ENCODE data around the gene ITIH1.

The ITIH1 gene

DNA sequence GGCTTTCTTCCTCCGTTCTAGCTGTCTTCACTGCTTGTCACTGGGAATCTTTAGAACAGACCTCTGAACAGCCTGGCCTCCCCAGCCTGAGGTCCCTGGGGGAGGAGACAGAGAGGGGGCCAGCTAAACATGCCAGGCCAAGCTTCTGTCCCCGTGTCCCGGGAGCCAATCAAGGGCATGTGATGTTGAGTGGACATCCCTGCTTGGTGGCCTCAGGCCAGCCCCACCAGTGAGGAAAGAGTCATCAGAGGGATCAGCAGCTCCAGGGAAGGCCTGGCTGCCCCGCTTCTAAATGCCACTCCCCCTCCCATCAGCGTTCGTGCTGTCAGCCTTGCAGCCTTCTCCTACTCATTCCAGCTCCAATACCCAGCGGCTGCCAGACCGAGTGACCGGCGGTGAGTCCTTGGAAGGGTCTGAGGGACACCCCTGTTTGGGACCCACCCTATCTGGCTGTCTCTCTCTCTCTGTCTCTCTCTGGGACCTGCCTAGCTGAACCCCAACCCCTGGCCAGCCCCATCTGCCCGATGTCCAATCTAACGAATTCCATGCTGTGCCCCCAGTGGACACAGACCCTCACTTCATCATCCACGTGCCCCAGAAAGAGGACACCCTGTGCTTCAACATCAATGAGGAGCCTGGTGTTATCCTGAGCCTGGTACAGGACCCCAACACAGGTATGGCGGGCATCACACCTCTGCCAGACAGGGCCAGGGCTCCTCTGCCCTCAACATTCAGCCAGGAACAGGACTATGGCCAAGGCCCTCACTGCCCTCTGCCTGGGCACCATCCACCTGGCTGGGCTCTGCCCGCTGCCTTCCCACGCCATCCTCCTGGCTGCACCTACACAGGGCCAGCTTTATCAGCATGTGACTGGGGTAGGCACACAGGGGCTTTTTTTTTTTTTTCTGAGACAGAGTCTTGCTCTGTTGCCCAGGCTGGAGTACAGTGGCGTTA, 10.6 kb downstream of the ITIH1 start:
- peaks cover 5% of the 10 kb centered on the region for H3K27me3 ChIP-seq (ENCODE audit: insufficient read depth, insufficient read length)
- H3K9ac ChIP-seq (ENCODE audit: insufficient read length, low read depth), result no peak overlapping the region
- no peaks in the 10 kb centered on the region for H3K36me3 ChIP-seq (ENCODE audit: insufficient read depth, insufficient read length, low read length)
- H3K4me1 ChIP-seq (ENCODE audit: insufficient read depth, insufficient read length), result peaks cover 3% of the 10 kb centered on the region
- no peaks in the 10 kb centered on the region for H3K9me3 ChIP-seq (ENCODE audit: insufficient read depth, low read length)
- TF ChIP-seq YY1 (IDR thresholded peaks at IDR 0.05; ENCODE audit: insufficient read depth, insufficient read length), result no peak
- TF ChIP-seq SUZ12 (IDR thresholded peaks at IDR 0.05; ENCODE audit: extremely low read depth, insufficient read depth, insufficient read length), result no peak
- no peak for TF ChIP-seq ZNF274 (IDR thresholded peaks at IDR 0.05; ENCODE audit: low read depth, low read length)
- no peak overlapping the region for H3K4me3 ChIP-seq (ENCODE audit: insufficient read length, low read depth)
- DNase-seq (ENCODE audit: low read depth, low spot score), result no peak

DNA sequence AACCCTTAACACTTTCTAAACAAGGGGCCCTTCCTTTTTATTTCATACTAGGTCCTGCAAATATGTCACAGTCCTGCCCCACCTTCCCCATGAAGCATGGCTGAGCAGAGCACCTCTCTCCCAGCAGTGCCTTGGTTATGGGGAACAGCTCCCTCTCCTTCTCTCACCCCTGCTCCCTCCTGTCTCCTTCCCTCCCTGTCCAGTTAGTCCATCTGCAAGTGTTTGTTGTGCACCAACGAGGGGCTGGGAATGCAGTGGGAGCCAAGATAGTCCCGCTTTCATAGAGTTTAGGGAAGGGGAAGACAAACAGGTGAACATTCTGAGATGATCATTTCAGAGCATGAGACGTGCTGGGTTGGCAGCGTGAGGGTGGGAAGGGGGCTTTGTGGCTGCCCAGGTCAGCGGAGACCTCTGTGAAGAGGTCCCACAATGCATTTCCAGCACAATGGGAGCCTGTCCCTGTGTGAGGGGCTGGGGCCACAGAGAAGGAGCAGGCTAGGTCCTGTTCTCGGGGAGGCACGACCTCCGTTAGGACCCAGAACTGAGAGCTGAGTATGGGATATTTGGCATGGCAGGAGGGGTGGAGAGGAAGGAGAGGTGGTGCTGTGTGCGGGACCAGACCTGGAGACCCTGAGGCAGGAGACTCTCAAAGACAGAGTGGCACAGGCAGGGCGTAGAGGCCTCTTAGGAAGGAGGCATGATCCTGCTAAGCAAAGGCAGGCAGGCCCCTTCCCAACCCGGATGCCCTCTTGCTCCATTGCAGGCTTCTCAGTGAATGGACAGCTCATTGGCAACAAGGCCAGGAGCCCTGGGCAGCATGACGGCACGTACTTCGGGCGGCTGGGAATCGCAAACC, 11.7 kb downstream of the ITIH1 start:
- TF ChIP-seq SUZ12 (IDR thresholded peaks at IDR 0.05; ENCODE audit: extremely low read depth, insufficient read depth, insufficient read length) (no peak), ZNF274 (IDR thresholded peaks at IDR 0.05; ENCODE audit: low read depth, low read length) (no peak)
- H3K36me3 ChIP-seq (ENCODE audit: insufficient read depth, insufficient read length, low read length), result no peaks in the 10 kb centered on the region
- DNase-seq (ENCODE audit: low read depth, low spot score), result no peak
- peaks cover 5% of the 10 kb centered on the region for H3K27me3 ChIP-seq (ENCODE audit: insufficient read depth, insufficient read length)
- no peaks in the 10 kb centered on the region for H3K9me3 ChIP-seq (ENCODE audit: insufficient read depth, low read length)
- no peak overlapping the region for H3K4me3 ChIP-seq (ENCODE audit: insufficient read length, low read depth)
- H3K9ac ChIP-seq (ENCODE audit: insufficient read length, low read depth), result no peak overlapping the region
- peaks cover 1% of the 10 kb centered on the region for H3K4me1 ChIP-seq (ENCODE audit: insufficient read depth, insufficient read length)

DNA sequence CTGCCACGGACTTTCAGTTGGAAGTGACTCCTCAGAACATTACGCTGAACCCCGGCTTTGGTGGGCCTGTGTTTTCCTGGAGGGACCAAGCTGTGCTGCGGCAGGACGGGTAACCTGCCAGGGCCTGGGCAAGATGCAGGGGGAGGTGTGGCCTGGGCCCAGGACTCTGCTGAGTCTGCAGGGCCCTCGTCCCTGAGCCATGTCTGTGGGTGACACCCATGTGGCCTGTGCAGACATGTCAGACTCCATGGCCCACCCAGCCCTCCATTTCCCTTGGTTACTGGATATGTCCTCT, 12.3 kb downstream of the ITIH1 start:
- Histone ChIP-seq H3K4me1 (ENCODE audit: insufficient read depth, insufficient read length) (peaks cover 4% of the 10 kb centered on the region), H3K4me3 (ENCODE audit: insufficient read length, low read depth) (no peak overlapping the region), H3K27me3 (ENCODE audit: insufficient read depth, insufficient read length) (peaks cover 5% of the 10 kb centered on the region), H3K9ac (ENCODE audit: insufficient read length, low read depth) (no peak overlapping the region), H3K9me3 (ENCODE audit: insufficient read depth, low read length) (no peaks in the 10 kb centered on the region), H3K36me3 (ENCODE audit: insufficient read depth, insufficient read length, low read length) (no peaks in the 10 kb centered on the region)
- TF ChIP-seq ZNF274 (IDR thresholded peaks at IDR 0.05; ENCODE audit: low read depth, low read length) (no peak), SUZ12 (IDR thresholded peaks at IDR 0.05; ENCODE audit: extremely low read depth, insufficient read depth, insufficient read length) (no peak), YY1 (IDR thresholded peaks at IDR 0.05; ENCODE audit: insufficient read depth, insufficient read length) (no peak)
- no peak for DNase-seq (ENCODE audit: low read depth, low spot score)

DNA sequence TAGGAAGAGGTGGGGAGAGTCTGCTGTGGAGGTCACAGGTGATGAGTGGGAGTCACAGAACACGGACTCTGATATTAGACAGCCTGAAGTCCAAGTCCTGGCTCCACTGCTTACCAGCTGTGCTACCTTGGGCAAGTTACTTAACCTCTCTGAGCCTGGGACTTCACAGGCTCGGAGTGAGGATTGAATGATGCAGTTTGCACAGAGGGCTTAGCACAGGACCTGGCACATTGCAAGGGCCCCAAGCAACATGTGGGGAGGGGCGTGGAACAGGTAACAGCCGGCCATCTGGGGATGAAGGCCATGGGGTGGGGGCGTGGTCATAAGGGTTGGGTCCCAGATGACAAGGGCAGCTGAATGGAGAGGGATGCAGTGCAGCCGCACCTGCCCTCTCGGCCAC, 12.9 kb downstream of the ITIH1 start:
- Histone ChIP-seq H3K9ac (ENCODE audit: insufficient read length, low read depth) (no peak overlapping the region), H3K9me3 (ENCODE audit: insufficient read depth, low read length) (no peaks in the 10 kb centered on the region), H3K27me3 (ENCODE audit: insufficient read depth, insufficient read length) (peaks cover 5% of the 10 kb centered on the region), H3K36me3 (ENCODE audit: insufficient read depth, insufficient read length, low read length) (no peaks in the 10 kb centered on the region), H3K4me1 (ENCODE audit: insufficient read depth, insufficient read length) (peaks cover 4% of the 10 kb centered on the region), H3K4me3 (ENCODE audit: insufficient read length, low read depth) (no peak overlapping the region)
- no peak for TF ChIP-seq ZNF274 (IDR thresholded peaks at IDR 0.05; ENCODE audit: low read depth, low read length)
- TF ChIP-seq YY1 (IDR thresholded peaks at IDR 0.05; ENCODE audit: insufficient read depth, insufficient read length), result no peak
- no peak for TF ChIP-seq SUZ12 (IDR thresholded peaks at IDR 0.05; ENCODE audit: extremely low read depth, insufficient read depth, insufficient read length)
- no peak for DNase-seq (ENCODE audit: low read depth, low spot score)

DNA sequence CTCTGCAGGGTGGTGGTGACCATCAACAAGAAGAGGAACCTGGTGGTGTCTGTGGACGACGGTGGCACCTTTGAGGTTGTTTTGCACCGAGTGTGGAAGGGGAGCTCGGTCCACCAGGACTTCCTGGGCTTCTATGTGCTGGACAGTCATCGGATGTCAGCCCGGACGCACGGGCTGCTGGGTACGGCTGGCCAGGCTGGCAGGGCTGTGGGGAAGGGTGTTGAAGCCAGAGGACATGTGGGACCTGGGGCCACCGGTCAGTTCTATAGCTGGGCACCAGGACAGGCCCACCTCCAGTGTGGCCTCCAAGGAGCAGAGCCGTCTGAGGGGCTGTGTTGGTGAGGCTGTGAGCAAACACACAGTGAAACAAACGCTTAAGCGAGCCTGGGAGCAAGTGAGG, 13.3 kb downstream of the ITIH1 start:
- TF ChIP-seq ZNF274 (IDR thresholded peaks at IDR 0.05; ENCODE audit: low read depth, low read length), result no peak
- TF ChIP-seq SUZ12 (IDR thresholded peaks at IDR 0.05; ENCODE audit: extremely low read depth, insufficient read depth, insufficient read length), result no peak
- no peak for TF ChIP-seq YY1 (IDR thresholded peaks at IDR 0.05; ENCODE audit: insufficient read depth, insufficient read length)
- Histone ChIP-seq H3K27me3 (ENCODE audit: insufficient read depth, insufficient read length) (peaks cover 5% of the 10 kb centered on the region), H3K36me3 (ENCODE audit: insufficient read depth, insufficient read length, low read length) (no peaks in the 10 kb centered on the region), H3K4me3 (ENCODE audit: insufficient read length, low read depth) (no peak overlapping the region), H3K4me1 (ENCODE audit: insufficient read depth, insufficient read length) (peaks cover 4% of the 10 kb centered on the region), H3K9ac (ENCODE audit: insufficient read length, low read depth) (no peak overlapping the region), H3K9me3 (ENCODE audit: insufficient read depth, low read length) (no peaks in the 10 kb centered on the region)
- DNase-seq (ENCODE audit: low read depth, low spot score), result no peak

DNA sequence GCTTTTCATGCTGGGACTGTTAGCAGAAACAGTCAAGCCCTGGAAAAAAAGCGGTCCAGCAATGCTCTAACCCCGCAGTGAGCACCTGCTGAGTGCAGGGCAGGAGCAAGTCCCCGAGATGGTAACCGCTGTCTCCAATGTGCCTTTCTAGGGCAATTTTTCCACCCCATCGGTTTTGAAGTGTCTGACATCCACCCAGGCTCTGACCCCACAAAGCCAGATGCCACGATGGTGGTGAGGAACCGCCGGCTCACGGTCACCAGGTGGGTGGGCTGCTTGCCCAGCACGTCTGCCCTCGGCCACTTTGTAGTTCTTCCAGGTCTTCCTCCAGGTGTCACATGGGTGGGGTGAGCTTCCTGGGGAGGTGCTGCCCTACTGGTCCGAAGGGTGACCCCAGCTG, 14.0 kb downstream of the ITIH1 start:
- peaks cover 4% of the 10 kb centered on the region for H3K4me1 ChIP-seq (ENCODE audit: insufficient read depth, insufficient read length)
- TF ChIP-seq ZNF274 (IDR thresholded peaks at IDR 0.05; ENCODE audit: low read depth, low read length) (no peak), YY1 (IDR thresholded peaks at IDR 0.05; ENCODE audit: insufficient read depth, insufficient read length) (no peak), SUZ12 (IDR thresholded peaks at IDR 0.05; ENCODE audit: extremely low read depth, insufficient read depth, insufficient read length) (no peak)
- no peak overlapping the region for H3K9ac ChIP-seq (ENCODE audit: insufficient read length, low read depth)

DNA sequence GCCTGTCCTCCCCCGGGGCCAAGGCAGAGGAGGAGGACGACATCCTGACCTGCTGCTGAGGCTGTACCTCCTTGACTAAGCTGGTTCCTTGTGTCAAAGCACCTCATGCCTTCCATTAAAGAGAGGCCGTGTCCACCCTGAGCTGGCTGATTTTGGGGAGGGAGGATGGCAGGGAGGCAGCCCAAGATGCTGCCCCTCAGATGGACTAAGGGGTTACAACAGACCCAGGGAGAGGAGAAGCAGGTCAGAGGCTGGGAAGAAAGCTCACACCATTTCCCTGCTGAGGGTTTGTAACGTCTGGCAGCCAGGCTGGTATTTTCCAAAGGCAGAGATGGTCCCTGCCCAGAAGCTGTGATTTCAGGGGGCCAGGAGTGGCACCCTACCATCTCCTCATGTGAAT, 14.5 kb downstream of the ITIH1 start:
- peaks cover 4% of the 10 kb centered on the region for H3K4me1 ChIP-seq (ENCODE audit: insufficient read depth, insufficient read length)
- no peaks in the 10 kb centered on the region for H3K36me3 ChIP-seq (ENCODE audit: insufficient read depth, insufficient read length, low read length)
- no peak for DNase-seq (ENCODE audit: low read depth, low spot score)
- no peaks in the 10 kb centered on the region for H3K9me3 ChIP-seq (ENCODE audit: insufficient read depth, low read length)
- H3K27me3 ChIP-seq (ENCODE audit: insufficient read depth, insufficient read length), result peaks cover 5% of the 10 kb centered on the region
- no peak for TF ChIP-seq YY1 (IDR thresholded peaks at IDR 0.05; ENCODE audit: insufficient read depth, insufficient read length)
- TF ChIP-seq SUZ12 (IDR thresholded peaks at IDR 0.05; ENCODE audit: extremely low read depth, insufficient read depth, insufficient read length), result no peak
- no peak for TF ChIP-seq ZNF274 (IDR thresholded peaks at IDR 0.05; ENCODE audit: low read depth, low read length)
- H3K4me3 ChIP-seq (ENCODE audit: insufficient read length, low read depth), result no peak overlapping the region
- H3K9ac ChIP-seq (ENCODE audit: insufficient read length, low read depth), result no peak overlapping the region

More for the DNA sequence above, 14.0 kb downstream of the ITIH1 start:
- DNase-seq (ENCODE audit: low read depth, low spot score), result no peak
- no peaks in the 10 kb centered on the region for H3K36me3 ChIP-seq (ENCODE audit: insufficient read depth, insufficient read length, low read length)
- H3K4me3 ChIP-seq (ENCODE audit: insufficient read length, low read depth), result no peak overlapping the region
- no peaks in the 10 kb centered on the region for H3K9me3 ChIP-seq (ENCODE audit: insufficient read depth, low read length)
- H3K27me3 ChIP-seq (ENCODE audit: insufficient read depth, insufficient read length), result peaks cover 5% of the 10 kb centered on the region
